ENCODE data around the gene PDSS2.

DNA sequence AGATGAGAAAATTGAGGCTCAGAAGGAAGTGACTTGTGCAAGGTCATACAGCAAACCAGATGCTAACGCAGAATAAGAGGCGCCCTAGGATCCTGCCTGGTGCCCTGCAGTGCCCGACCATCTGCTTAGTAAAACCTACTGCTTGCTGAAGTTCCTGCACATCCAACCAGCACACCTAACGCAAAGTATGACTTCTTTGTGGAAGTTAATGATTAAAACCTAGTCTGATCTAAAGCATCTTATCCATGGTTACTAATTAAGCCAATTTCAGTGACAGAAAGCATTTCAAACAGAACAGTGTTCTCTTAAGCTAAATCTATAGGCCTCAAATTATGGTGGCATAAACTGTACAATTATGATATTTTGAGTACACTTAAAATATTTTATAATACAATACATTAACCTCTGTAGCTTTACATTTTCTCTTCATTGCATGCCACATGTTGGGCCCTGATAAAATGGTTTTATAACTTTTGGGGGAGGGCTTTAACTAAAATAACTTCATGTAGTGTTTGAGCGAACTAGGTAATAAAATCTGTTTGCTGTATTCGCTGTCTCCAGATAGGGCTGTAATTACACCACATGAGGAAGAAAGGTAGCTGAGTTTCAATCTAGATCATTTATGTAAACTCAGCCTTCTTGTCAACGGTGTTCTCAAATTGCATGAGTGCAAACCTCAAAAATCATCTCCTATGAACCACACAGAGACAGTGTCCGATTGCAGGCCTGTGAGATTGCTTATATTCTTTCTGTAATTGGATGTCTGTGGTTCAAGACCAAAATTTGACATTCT lies 306.5 kb downstream of the PDSS2 start:
- TF ChIP-seq CTCF (IDR thresholded peaks at IDR 0.05) (no peak), EP300 (IDR thresholded peaks at IDR 0.05) (no peak), POLR2A (IDR thresholded peaks at IDR 0.05) (no peak)

Data from suprapubic skin (tissue), 3 donors.